A673 (cell line): ENCODE results near the gene UBE2E1.

Experiments used
- CTCF ChIP-seq: fragments of 300-800, 200-600 bp; sonication (generic); conservative IDR thresholded peaks from 2 replicates; pipeline ENCODE4 v1.5.1; 2017; ENCODE audit warnings: low read depth, mild to moderate bottlenecking, antibody characterized with exemption, low read length, moderate library complexity, mixed read lengths
- EZH2 ChIP-seq: fragments of 200-600 bp; sonication (generic); IDR thresholded peaks from 2 replicates; pipeline ENCODE4 v1.6.1; 2017; ENCODE audit warnings: borderline replicate concordance, low read depth, mild to moderate bottlenecking, mixed read lengths, antibody characterized with exemption, low read length; ENCODE audit not compliant: poor library complexity, severe bottlenecking

DNA sequence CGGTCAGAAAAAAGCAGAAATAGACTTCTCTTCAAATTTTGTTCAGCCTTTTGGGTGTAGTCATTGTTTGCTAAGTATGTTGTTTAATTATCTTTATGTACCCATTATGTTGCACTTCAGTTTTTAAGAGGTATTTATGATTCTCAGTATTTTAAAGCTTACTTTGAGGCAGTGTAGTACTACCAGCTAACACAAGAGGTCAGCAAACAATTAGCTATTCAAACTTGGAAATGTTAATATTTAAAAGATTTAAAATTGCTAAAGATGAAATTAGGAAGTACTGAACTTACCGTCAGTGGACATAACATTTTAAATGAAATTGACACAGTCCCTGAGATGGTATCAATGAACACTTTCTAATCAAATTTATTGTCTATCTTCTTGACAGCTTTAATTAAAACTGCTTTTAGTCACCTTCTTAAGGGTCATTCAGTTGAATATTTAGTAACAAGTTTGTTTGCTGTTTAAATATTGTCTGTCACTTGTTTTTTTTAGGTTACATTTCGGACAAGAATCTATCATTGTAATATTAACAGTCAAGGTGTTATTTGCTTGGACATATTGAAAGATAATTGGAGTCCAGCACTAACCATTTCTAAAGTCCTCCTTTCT, 83.0 kb downstream of the UBE2E1 start:
- TF ChIP-seq CTCF (peak; percentile 83), EZH2 (no peak)
